HepG2 (cell line): ENCODE results near the gene ALDH1A2. TPM values are rescaled to one million over a fixed set of nuclear protein-coding genes. Genes with fewer than 3 reads are reported as not detected.

Source experiments
- ATAC-seq: fragments of 200-7000 bp; cut with Tn5 transposase; 3 replicates; pipeline ENCODE4 v1.9.1; 2020; ENCODE audit warnings: mild to moderate bottlenecking, moderate library complexity
- BruUV-seq: library from RNA; stranded (reverse); fragments of 400-500 nt; replicated peaks from 2 replicates; lab custom pipeline; 2021; lab: Mats Ljungman, UMichigan
- CTCF ChIA-PET: fragments of 300-600 bp; formaldehyde crosslinking; extraction: SDS; loops from one replicate; lab custom pipeline; 2021; ENCODE audit warnings: low total read pairs, inconsistent platforms, low intra/inter-chr PET ratio; lab: Yijun Ruan, JAX
- POLR2A ChIA-PET: fragments of 350-600 bp; sonication (Branson Sonifier 250); formaldehyde crosslinking; loops from one replicate; lab custom pipeline; 2020; ENCODE audit warnings: antibody characterized with exemption, inconsistent platforms; lab: Yijun Ruan, JAX
- DNase-seq: peaks from one replicate; pipeline ENCODE4 v3.0.0-alpha.2; 2015; ENCODE audit warnings: low spot score
- FAIRE-seq: peaks from 3 replicates; lab custom pipeline; 2011; peaks lifted over from hg19 to GRCh38; lab: Jason Lieb, UNC
- H2AFZ ChIP-seq: one replicate; pipeline ENCODE4 v1.6.1; 2011; ENCODE audit warnings: low read length, inconsistent platforms
- H3K27ac ChIP-seq: fragments of 300-600 bp; 3 replicates; pipeline ENCODE4 v1.8.0; 2011; ENCODE audit warnings: mixed run types, mild to moderate bottlenecking, mixed read lengths, low read length, inconsistent platforms; ENCODE audit not compliant: insufficient read depth; ENCODE audit errors: extremely low read length
- H3K27me3 ChIP-seq, 2 experiments: fragments of 200-600 bp in 1 of 2; 2 replicates in 1 of 2; 3 replicates in 1 of 2; pipeline versions ENCODE4 v1.6.0 to v1.8.0; 2011; ENCODE audit warnings: low read length in 2 of 2, mild to moderate bottlenecking in 2 of 2, moderate library complexity in 2 of 2, inconsistent platforms in 1 of 2; ENCODE audit not compliant: insufficient read depth in 2 of 2, control insufficient read depth in 1 of 2
- H3K36me3 ChIP-seq, 2 experiments: fragments of 200-600 bp in 1 of 2; replicated peaks in 1 of 2; 2 replicates in 1 of 2; 3 replicates in 1 of 2; pipeline versions ENCODE4 v1.5.1 to v1.8.0; 2011; ENCODE audit warnings: low read length in 2 of 2, inconsistent platforms in 1 of 2; ENCODE audit not compliant: insufficient read depth in 2 of 2, control insufficient read depth in 1 of 2
- H3K4me1 ChIP-seq: 2 replicates; pipeline ENCODE4 v1.5.1; 2012; ENCODE audit warnings: low read length, inconsistent platforms; ENCODE audit not compliant: insufficient read depth
- H3K4me2 ChIP-seq: 2 replicates; pipeline ENCODE4 v1.6.0; 2011; ENCODE audit warnings: low read depth, low read length, inconsistent platforms
- H3K4me3 ChIP-seq, 3 experiments: fragments of 200-600 bp in 1 of 3; sonication (generic), shearing (Covaris generic) in 1 of 3; replicated peaks in 1 of 3; 2 replicates each; pipeline ENCODE4 v1.5.1; 2011 to 2016; ENCODE audit warnings: low read length in 3 of 3, inconsistent platforms in 2 of 3, low read depth in 2 of 3, mild to moderate bottlenecking in 2 of 3, control low read depth in 1 of 3, mixed read lengths in 1 of 3; ENCODE audit not compliant: insufficient read depth in 1 of 3
- H3K79me2 ChIP-seq: one replicate; pipeline ENCODE4 v1.6.1; 2011; ENCODE audit warnings: low read length, inconsistent platforms; ENCODE audit not compliant: insufficient read depth
- H3K9ac ChIP-seq: 2 replicates; pipeline ENCODE4 v1.6.0; 2011; ENCODE audit warnings: mild to moderate bottlenecking, low read depth, low read length, inconsistent platforms; ENCODE audit not compliant: insufficient read depth
- H3K9me3 ChIP-seq: 2 replicates; pipeline ENCODE4 v1.5.1; 2012; ENCODE audit warnings: mild to moderate bottlenecking, low read length
- H4K20me1 ChIP-seq: 2 replicates; pipeline ENCODE4 v1.6.0; 2011; ENCODE audit warnings: inconsistent platforms, mild to moderate bottlenecking, low read length, moderate library complexity; ENCODE audit not compliant: insufficient read depth
- ARHGAP35 ChIP-seq: sonication (generic); formaldehyde crosslinking; IDR thresholded peaks from 2 replicates; pipeline ENCODE4 v1.9.0; 2022; ENCODE audit warnings: mild to moderate bottlenecking, inconsistent platforms, moderate library complexity, missing genetic modification reagents, borderline replicate concordance
- CENPT ChIP-seq: sonication (generic); formaldehyde crosslinking; IDR thresholded peaks from 2 replicates; pipeline ENCODE4 v1.8.0; 2022; ENCODE audit warnings: low read depth, mild to moderate bottlenecking, moderate library complexity, missing genetic modification reagents
- CHD4 ChIP-seq: fragments of 200-600 bp; sonication (generic); IDR thresholded peaks from 2 replicates; pipeline ENCODE4 v1.7.0; 2017; ENCODE audit warnings: mild to moderate bottlenecking, low read length, borderline replicate concordance
- FIP1L1 ChIP-seq: fragments of 200-400 bp; formaldehyde crosslinking; IDR thresholded peaks from 2 replicates; pipeline ENCODE4 v1.6.1; 2018; ENCODE audit warnings: low read depth, mild to moderate bottlenecking, low read length, moderate library complexity, borderline replicate concordance; ENCODE audit not compliant: insufficient read depth
- HOXA7 ChIP-seq: sonication (generic); formaldehyde crosslinking; IDR thresholded peaks from 2 replicates; pipeline ENCODE4 v1.8.1; 2022; ENCODE audit warnings: mild to moderate bottlenecking, missing genetic modification reagents, moderate library complexity
- LRRFIP1 ChIP-seq: sonication (generic); formaldehyde crosslinking; conservative IDR thresholded peaks from 2 replicates; pipeline ENCODE4 v1.4.0; 2020; ENCODE audit warnings: missing genetic modification reagents
- MAX ChIP-seq: IDR thresholded peaks from 2 replicates; pipeline ENCODE4 v1.6.1; 2012; ENCODE audit warnings: inconsistent platforms
- NR2F2 ChIP-seq: IDR thresholded peaks from 2 replicates; pipeline ENCODE4 v1.6.1; 2012; ENCODE audit warnings: low read depth, inconsistent platforms, borderline replicate concordance
- ZEB1 ChIP-seq: IDR thresholded peaks from 2 replicates; pipeline ENCODE4 v1.6.1; 2012; ENCODE audit warnings: mild to moderate bottlenecking, low read depth, inconsistent platforms; ENCODE audit not compliant: insufficient replicate concordance
- ZFP1 ChIP-seq: IDR thresholded peaks from 2 replicates; pipeline ENCODE4 v1.6.1; 2016
- ZIK1 ChIP-seq: sonication (generic); formaldehyde crosslinking; IDR thresholded peaks from 2 replicates; pipeline ENCODE4 v1.5.0; 2020; ENCODE audit warnings: mild to moderate bottlenecking, low read depth, missing genetic modification reagents, borderline replicate concordance
- ZNF121 ChIP-seq: sonication (generic); formaldehyde crosslinking; IDR thresholded peaks from 2 replicates; pipeline ENCODE4 v1.5.0; 2020; ENCODE audit warnings: mild to moderate bottlenecking, missing genetic modification reagents
- ZNF263 ChIP-seq: sonication (generic); formaldehyde crosslinking; IDR thresholded peaks from 2 replicates; pipeline ENCODE4 v1.4.0; 2020; ENCODE audit warnings: missing genetic modification reagents
- ZNF484 ChIP-seq: sonication (generic); formaldehyde crosslinking; IDR thresholded peaks from 2 replicates; pipeline ENCODE4 v1.5.1; 2020; ENCODE audit warnings: mild to moderate bottlenecking, low read depth, missing genetic modification reagents, borderline replicate concordance
- ZSCAN21 ChIP-seq: sonication (generic); formaldehyde crosslinking; IDR thresholded peaks from 2 replicates; pipeline ENCODE4 v1.8.0; 2022; ENCODE audit warnings: mild to moderate bottlenecking, missing genetic modification reagents, moderate library complexity, borderline replicate concordance
- ZSCAN31 ChIP-seq: sonication (generic); formaldehyde crosslinking; IDR thresholded peaks from 2 replicates; pipeline ENCODE4 v1.5.0; 2020; ENCODE audit warnings: low read depth, mild to moderate bottlenecking, missing genetic modification reagents
- WGBS: methylation state at CpG from one replicate; pipeline ENCODE4 v1.1.6; 2017; ENCODE audit warnings: low lambda C conversion rate; 5-methylcytosine and 5-hydroxymethylcytosine counted together
- in situ Hi-C: cut with HindIII; loops from 2 replicates; pipeline ENCODE4 v1.10.0; 2017; ENCODE audit warnings: low pct_unique_long_range_greater_than_20kb; ENCODE audit not compliant: extremely low pct_ligation_motif_present
- intact Hi-C: fragments of 100-400 bp; cut with micrococcal nuclease; formaldehyde crosslinking; loops from one replicate; pipeline ENCODE4 v1.10.0; 2022; ENCODE audit not compliant: unreplicated experiment
- polyA plus RNA-seq, 8 experiments: library from polyadenylated mRNA; depleted of rRNA in 3 of 8; stranded (reverse) in 7 of 8; unstranded in 1 of 8; fragments of >200 nt; fragmentation: Illumina TruSeq in 4 of 8; extraction: Trizol in 4 of 8; gene quantifications; 2 replicates each; pipeline versions ENCODE4 v1.2.1 to v1.2.3, GENCODE V29; 2011 to 2016; ENCODE audit warnings: low read depth in 4 of 8, missing spikeins in 1 of 8, mixed read lengths in 1 of 8; ENCODE audit not compliant: insufficient read depth in 1 of 8
- total RNA-seq, 5 experiments: library from RNA; depleted of rRNA; stranded (reverse); fragments of >200 nt; fragmentation: Illumina TruSeq; extraction: Trizol; gene quantifications; 2 replicates each; pipeline ENCODE4 v1.2.3, GENCODE V29; 2016; ENCODE audit warnings: low read depth in 1 of 5
- TF ChIP-seq, protein P1 (sequence below): sonication (generic); formaldehyde crosslinking; IDR thresholded peaks from 2 replicates; pipeline ENCODE4 v1.4.0; 2020; ENCODE audit warnings: mild to moderate bottlenecking, missing genetic modification reagents, borderline replicate concordance

Gene ALDH1A2
- total and polyA plus RNA-seq, 2 of the 13 experiments (the other 11 are each of a cell fraction or from before 2014, with no cell fraction given) = 0.64 to 0.90 TPM

GRCh38 chr15:57943754-57944420 is 121.6 kb downstream of the ALDH1A2 start:
- no peaks in the 10 kb centered on the region for H3K4me1 ChIP-seq
- no peak overlapping the region for H3K4me3 ChIP-seq
- no peaks in the 10 kb centered on the region for H4K20me1 ChIP-seq
- no peaks in the 10 kb centered on the region for H3K9me3 ChIP-seq
- intact Hi-C loops (no loop called here), in situ Hi-C loops (no loop called here)
- CTCF ChIA-PET = no interaction called here
- ATAC-seq (no peak), DNase-seq (no peak), FAIRE-seq (no peak)
- no peak overlapping the region for H3K27ac ChIP-seq
- no peak overlapping the region for H2AFZ ChIP-seq
- 13% methylated on average over 2 of the region's 3 CpGs for WGBS
- no TSS peak for BruUV-seq
- no peak overlapping the region for H3K9ac ChIP-seq
- no peak overlapping the region for H3K4me2 ChIP-seq
- peaks cover 3 to 5% of the 10 kb centered on the region in 2 experiments; a peak in 4 of 5 replicates for H3K27me3 ChIP-seq
- POLR2A ChIA-PET = no interaction called here
- no peaks in the 10 kb centered on the region for H3K79me2 ChIP-seq
- H3K36me3 ChIP-seq = no peaks in the 10 kb centered on the region
- TF ChIP-seq CHD4 (no peak), LRRFIP1 (no peak), ZFP1 (no peak), ZSCAN31 (CRISPR knock-in tag) (no peak), FIP1L1 (no peak), ZIK1 (CRISPR knock-in tag) (no peak), ARHGAP35 (CRISPR knock-in tag) (no peak), CENPT (CRISPR knock-in tag) (no peak), ZNF121 (CRISPR knock-in tag) (no peak), NR2F2 (no peak), ZNF484 (no peak), ZEB1 (no peak), ZNF263 (CRISPR knock-in tag) (no peak), HOXA7 (CRISPR knock-in tag) (no peak), MAX (no peak), ZSCAN21 (CRISPR knock-in tag) (no peak)
- TF ChIP-seq, protein P1, sequence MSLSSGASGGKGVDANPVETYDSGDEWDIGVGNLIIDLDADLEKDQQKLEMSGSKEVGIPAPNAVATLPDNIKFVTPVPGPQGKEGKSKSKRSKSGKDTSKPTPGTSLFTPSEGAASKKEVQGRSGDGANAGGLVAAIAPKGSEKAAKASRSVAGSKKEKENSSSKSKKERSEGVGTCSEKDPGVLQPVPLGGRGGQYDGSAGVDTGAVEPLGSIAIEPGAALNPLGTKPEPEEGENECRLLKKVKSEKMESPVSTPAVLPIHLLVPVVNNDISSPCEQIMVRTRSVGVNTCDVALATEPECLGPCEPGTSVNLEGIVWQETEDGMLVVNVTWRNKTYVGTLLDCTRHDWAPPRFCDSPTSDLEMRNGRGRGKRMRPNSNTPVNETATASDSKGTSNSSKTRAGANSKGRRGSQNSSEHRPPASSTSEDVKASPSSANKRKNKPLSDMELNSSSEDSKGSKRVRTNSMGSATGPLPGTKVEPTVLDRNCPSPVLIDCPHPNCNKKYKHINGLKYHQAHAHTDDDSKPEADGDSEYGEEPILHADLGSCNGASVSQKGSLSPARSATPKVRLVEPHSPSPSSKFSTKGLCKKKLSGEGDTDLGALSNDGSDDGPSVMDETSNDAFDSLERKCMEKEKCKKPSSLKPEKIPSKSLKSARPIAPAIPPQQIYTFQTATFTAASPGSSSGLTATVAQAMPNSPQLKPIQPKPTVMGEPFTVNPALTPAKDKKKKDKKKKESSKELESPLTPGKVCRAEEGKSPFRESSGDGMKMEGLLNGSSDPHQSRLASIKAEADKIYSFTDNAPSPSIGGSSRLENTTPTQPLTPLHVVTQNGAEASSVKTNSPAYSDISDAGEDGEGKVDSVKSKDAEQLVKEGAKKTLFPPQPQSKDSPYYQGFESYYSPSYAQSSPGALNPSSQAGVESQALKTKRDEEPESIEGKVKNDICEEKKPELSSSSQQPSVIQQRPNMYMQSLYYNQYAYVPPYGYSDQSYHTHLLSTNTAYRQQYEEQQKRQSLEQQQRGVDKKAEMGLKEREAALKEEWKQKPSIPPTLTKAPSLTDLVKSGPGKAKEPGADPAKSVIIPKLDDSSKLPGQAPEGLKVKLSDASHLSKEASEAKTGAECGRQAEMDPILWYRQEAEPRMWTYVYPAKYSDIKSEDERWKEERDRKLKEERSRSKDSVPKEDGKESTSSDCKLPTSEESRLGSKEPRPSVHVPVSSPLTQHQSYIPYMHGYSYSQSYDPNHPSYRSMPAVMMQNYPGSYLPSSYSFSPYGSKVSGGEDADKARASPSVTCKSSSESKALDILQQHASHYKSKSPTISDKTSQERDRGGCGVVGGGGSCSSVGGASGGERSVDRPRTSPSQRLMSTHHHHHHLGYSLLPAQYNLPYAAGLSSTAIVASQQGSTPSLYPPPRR (CRISPR knock-in tag) = no peak
